Skin epidermis (tissue), 12 donors: Measurements from ENCODE around the gene GIT2.

Experiments used
- H3K27ac ChIP-seq, 21 experiments: fragments of 200-600 bp; sonication (generic) in 11 of 21; one replicate each; pipeline ENCODE4 v1.5.0; 2020; ENCODE audit warnings: mild to moderate bottlenecking in 3 of 21, inconsistent platforms in 2 of 21, moderate library complexity in 2 of 21
- H3K4me3 ChIP-seq, 7 experiments: fragments of 200-600 bp; sonication (generic) in 2 of 7; one replicate each; pipeline ENCODE4 v1.5.0; 2020; ENCODE audit warnings: inconsistent platforms in 2 of 7, mild to moderate bottlenecking in 2 of 7, moderate library complexity in 1 of 7

GIT2 gene

DNA sequence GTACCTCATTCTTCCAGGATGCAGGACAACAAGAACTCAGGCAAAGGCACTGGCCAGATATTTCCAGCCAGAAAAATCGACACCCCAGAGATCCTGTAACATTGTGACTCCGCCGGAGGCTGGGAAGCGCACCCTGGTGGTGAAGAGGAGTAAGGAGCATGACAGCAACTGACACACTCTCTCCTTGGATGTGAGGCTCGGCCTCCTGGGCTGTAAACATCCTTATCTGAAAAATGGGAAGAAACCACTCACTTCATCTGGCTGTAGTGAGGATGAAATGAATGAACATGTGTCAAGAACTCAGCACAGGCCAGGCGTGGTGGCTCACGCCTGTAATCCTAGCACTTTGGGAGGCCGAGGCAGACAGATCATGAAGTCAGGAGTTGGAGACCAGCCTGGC is 68.5 kb downstream of the GIT2 start:
- no peak overlapping the region for H3K4me3 ChIP-seq
- H3K27ac ChIP-seq: no peak overlapping the region

DNA sequence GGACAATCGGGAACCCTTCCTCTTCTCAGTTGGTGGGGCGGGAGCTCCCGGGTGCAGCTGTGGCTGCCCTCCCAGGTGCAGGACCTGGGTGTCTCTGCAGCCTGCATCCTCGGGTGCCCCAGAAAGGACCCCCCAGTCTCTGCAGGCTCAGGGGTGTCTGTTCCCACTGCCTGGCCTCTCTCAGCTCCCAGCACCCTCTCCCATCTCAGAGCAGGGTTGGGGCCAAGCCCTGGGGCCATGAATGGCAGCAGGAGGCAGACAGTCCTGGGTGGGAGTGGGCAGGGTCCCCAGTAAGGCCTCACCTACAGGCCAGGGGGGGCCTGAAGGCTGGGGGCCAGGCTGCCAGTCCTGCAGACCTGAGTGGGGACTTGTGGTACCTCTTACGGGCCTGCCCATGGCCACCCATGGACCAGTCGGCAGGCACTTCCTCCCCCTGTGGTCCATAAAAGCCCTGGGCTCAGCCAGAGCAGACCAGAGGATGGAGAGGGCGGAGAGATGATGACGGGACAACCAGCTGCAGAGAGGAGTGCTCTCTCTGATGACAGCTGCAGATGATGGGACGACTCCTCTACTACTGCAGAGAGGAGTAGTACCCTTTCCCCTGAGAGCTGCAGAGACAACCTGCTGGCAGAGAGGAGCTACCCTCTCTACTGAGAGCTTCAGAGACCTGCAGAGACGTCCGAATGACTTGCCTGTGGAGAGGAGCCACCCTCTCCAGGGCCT is 69.5 kb downstream of the GIT2 start:
- Histone ChIP-seq H3K27ac (no peak overlapping the region), H3K4me3 (no peak overlapping the region)

DNA sequence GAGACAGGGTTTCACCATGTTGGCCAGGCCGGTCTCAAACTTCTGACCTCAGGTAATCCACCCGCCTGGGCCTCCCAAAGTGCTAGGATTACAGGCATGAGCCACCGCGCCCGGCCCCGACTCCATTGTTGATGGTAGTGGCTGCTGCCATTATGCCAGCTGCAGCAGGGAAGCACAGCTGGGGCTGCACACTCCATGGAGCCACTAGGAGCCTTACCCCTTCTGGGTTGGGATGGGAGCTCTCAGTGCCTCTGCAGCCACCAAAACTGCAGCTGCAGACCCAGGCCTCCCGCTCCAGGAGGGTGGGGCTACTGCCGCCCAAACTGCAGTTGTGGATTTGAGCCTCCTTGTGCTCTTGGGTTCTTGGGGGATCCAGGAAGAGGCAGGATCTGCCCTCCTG is 70.2 kb downstream of the GIT2 start:
- Histone ChIP-seq H3K4me3 (no peak overlapping the region), H3K27ac (no peak overlapping the region)

DNA sequence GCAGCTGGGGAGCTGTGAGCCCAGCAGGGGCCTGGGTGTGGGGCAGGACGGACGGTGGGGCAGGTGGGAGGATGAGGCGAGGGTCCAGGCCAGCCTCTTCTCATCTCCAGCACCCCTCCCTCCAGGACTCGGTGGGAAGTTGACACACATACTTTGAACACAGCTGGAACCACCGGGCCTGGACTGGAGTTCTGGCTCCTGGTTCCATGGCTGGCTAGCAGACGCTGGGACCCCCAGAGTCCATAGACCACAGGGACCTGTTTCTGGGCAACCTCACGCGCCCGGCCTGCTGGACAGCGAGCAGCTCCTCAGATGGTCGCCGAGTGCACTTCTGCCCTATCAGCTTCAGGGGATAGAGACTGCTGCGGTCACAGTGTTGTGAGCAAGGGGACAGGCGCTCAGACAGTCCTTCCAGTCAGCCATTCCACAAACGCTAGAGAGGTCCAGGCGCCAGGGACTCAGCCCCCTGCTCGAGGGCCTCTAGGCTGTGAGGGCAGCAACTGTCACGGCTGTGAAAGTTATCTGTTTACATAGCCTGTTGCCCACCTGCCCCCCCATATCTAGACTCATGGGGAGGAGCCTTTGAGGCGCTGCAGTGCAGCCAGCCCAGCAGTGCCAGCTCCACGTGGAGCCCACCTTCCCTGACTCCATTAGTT is 70.9 kb downstream of the GIT2 start:
- H3K27ac ChIP-seq: no peak overlapping the region
- no peak overlapping the region for H3K4me3 ChIP-seq

DNA sequence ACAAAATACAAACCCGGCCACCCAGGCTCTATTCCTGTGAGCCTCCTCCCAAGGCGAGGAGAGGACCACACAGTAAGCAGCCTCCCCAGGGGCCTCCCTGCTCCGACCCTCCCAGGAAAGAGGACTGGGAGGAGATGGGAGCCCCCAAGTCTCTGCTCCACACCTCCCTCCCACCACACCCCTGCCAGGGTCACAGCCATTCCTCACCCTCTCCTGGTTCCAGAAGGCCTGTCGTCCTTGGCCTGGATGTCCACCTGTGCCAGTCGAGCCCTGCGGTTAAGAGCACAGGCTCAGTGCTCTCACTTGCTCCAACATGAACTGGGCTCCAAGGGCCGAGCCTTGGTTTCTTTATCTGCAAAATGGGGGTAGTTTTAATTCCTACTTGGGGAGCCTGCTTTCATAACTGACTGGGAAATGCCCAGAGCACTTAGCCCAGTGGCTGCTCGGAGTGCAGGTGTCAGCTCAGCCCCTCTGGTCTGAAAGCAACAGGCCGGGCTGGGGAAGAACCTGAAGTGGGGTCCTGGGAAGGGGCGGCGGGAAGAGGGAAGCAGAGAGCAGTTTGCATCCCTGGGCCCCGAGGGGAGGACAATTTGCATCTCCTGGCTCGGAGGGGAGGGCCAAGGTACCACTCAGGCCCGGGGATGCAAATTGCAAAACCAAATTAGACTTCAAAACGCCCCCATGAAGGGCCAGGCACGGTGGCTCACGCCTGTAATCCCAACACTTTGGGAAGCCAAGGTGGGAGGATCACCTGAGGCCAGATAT is 72.5 kb downstream of the GIT2 start:
- H3K4me3 ChIP-seq: no peak overlapping the region
- H3K27ac ChIP-seq: no peak overlapping the region

DNA sequence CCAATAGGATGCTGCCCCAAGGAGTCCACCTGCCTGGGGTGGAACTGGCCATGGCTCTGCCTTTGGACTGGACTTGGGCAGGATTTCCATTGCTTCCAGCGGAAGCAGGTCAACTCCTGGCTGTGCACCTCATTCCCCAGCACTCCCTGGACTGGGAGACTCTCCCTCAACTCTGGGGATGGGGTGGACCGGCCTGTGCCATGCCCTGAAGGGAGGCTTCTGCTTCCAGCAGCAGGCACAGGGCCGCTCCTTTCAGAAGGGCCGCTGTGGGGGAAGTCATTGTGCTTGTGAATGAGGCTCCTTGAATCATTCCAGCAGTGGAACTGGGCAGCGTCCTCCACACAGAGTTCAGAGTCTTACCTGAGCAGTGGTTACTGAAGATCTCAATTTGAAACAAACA is 73.1 kb downstream of the GIT2 start:
- Histone ChIP-seq H3K27ac (no peak overlapping the region), H3K4me3 (no peak overlapping the region)

DNA sequence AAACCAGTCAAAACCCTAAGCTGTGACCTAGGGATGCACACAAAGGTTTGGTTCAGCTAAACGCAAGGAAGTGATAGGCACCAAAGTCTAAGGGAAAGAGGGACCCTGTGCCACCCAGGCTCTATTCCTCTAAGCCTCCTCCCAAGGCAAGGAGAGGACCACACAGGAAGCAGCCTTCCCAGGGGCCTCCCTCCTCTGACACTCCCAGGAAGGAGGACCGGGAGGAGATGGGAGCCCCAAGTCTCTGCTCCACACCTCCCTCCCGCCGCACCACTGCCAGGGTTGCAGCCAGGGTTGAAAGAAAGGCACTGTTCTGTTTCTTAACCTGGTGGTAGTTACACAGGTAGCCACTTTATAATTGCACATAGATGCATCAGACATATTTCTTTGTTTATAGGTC is 74.2 kb downstream of the GIT2 start:
- no peak overlapping the region for H3K4me3 ChIP-seq

DNA sequence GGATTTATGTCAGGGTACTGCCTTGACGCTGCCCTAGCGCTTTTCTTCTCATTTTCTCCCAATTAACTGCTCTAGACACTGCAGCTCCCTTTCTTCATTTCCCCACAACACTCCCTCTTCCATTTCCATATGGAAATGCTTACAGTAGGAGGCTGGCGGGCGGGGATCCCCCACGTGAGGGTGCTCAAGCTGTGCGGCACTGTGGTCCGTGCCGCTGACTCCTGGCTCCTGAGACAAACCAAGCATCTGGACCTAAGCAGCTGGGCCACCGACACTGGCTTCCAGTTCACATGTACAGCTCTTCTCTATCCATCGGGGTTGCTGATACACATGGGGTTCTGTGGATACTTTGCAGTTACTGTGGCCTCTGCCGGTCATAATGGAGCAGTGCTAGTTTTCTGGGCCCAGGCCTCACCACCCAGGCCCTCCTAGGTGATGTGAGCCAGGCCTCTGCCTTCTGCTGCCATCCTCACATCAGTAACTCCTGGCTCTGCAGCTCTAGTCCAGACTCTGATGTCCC is 75.8 kb downstream of the GIT2 start:
- H3K4me3 ChIP-seq: no peak overlapping the region
- H3K27ac ChIP-seq: peak overlapping the region in 1 of 21 experiments; percentile 18

More for the DNA sequence above, 74.2 kb downstream of the GIT2 start:
- H3K27ac ChIP-seq: no peak overlapping the region

DNA sequence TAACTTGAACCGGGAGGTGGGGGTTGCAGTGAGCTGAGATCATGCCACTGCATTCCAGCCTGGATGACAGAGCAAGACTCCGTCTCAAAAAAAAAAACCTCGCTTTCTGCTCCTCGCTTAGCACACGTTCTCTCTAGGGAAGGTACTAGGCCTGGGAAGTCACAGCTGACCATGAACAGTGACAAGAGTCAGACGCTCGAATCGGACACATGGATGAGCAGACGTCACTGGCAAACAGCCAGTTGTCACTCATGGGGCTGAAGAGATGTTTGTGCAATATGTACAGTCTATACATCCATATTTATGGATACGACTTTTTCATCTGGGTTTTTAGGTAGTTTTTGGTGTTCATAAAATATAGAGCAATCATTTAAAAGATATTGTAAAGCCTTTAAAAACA is 76.7 kb downstream of the GIT2 start:
- H3K27ac ChIP-seq: no peak overlapping the region
- H3K4me3 ChIP-seq: no peak overlapping the region

DNA sequence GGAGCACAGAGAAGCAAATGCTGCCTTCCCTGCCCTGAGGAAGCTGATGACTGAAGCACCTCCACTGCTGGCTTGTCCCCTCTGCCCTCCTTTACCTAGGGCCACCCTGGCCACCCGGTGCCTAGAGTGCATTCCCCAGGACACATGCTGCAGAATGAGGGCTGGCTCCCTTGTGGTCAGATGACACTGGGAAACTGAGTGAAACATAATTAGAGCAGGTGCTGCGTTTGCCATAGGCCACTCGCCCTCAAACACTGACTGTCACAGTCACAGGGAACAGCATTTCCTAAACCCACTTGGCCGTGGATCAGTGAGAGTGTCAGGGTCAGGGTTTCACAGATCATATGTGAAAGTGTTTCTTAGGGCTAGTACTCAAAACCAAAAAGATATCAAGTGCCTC is 80.1 kb downstream of the GIT2 start:
- Histone ChIP-seq H3K27ac (peak overlapping the region in 4 of 21 experiments; percentile 5 to 38 (median 23)), H3K4me3 (no peak overlapping the region)

DNA sequence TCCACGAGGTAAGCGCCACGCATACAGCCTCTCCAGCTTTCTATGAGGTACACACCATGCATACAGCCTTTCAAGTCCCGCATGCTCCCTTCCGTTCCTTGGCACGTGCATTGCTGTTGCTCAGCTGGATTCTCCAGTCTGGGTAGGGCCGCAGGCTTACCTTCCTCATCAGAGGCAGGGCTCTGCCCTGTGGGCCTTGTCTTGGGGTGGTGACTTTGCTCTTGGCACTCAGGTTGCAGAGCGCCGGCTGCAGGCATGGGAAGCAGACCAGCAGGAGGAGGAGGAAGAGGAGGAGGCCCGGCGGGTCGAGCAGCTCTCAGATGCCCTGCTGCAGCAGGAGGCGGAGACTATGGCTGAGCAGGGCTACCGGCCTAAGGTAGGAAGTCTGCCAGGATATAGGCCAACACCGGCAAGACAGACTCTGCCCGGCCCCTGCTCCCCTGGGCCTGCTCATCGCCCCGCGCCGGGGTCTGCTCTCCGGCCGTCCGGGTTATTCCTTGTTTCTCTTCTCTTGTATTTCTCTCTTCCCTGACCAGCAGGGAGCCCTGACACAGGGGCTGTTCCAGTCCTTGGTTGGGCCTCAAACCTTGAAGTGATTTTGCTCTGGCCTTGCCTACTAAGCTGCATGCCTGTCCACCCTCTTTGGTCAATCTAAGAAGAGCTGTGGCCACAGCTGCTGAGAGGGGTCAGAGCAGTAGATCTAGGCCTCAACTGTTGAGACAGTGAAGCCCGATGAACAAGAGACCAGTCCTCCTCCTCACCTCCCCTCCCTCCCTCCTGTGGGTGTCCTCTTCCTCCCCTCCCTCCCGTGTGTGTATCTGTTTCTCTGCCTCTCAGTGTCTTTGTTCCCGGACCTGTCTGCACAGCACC is 80.8 kb downstream of the GIT2 start:
- peak overlapping the region in 5 of 21 experiments; percentile 5 to 38 (median 20) for H3K27ac ChIP-seq
- H3K4me3 ChIP-seq: no peak overlapping the region

DNA sequence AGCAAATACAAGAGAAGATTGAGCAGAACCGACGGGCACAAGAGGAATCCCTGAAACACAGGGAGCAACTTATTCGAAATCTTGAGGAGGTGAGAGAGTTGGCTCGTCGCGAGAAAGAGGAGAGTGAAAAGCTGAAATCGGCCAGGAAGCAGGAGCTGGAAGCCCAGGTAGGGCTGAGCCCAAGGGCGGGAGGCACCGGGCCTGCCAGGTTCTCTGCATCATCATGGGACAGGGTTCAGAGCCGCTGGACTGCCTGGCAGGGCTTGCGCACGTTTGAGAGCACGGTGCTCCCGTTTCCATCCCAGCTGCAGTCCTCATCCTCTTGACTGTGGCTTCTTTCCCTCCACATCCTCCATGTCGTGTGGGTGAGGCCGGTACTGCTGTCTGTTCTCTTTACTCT is 81.7 kb downstream of the GIT2 start:
- H3K4me3 ChIP-seq: no peak overlapping the region
- no peak overlapping the region for H3K27ac ChIP-seq

DNA sequence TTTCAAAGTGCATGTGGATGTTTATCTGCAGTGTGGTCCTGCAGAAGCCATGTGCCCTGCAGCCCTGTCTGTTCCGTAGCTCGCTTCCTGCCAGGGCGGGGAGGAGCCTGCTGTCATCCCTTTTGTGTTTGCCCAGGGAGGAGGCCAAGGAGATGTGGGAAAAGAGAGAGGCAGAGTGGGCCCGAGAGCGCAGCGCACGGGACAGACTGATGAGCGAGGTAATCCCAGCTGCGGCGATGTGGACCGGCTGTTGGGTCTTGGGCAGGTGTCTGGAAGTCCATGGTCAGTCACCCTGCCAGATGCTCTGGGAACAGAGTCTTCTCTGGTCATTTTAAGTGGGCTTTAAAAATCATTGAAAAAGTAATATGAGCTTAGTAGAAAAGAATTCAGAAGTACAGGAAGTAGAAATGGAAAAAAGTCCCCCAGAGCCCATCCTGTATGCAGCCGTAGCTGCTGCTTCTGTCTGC is 83.3 kb downstream of the GIT2 start:
- H3K27ac ChIP-seq: no peak overlapping the region
- H3K4me3 ChIP-seq: no peak overlapping the region

DNA sequence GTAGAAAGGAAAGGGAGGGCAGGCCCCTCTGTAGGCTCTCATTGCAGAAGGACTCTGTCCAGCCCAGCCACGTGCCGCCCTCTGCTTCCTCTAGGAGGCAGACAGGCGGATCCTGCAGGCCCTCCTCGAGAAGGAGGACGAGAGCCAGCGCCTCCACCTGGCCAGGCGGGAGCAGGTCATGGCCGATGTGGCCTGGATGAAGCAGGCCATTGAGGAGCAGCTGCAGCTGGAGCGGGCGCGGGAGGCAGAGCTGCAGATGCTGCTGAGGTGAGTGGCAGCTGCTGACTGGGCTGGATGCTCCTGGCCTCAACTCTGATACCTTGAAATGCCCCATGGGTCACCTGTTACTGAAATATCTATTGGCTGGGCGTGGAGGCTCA is 85.2 kb downstream of the GIT2 start:
- H3K27ac ChIP-seq: no peak overlapping the region
- H3K4me3 ChIP-seq: no peak overlapping the region

DNA sequence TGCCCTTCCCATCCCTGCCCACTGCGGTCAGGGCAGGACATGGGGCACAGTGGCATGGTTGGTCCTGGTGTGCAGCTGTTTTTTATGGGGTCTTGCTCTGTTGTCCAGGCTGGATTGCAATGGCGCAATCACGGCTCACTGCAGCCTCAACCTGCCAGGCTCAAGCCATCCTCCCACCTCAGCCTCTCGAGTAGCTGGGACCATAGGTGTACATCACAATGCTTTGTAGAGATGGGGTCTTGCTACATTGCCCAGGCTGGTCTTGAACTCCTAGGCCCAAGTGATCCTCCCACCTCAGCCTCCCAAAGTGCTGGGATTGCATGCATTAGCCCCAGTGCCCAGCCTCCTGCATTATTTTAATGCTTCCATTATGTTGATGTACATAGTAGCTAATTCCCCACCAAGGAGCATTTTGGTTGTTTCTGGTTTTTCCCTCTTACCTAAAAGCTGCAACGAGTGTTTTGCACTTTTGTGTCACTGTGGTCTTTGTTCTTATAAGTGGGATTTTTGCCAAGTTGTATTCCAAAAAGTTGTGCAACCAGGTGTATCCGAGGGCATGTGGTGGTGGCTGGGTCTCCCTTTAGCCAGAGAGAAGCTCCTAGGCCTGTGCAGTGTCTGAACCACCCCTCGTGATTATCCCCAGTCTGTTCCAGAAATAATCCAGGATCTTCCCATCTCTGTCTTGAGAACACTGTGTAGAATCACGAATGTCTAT is 85.8 kb downstream of the GIT2 start:
- Histone ChIP-seq H3K27ac (no peak overlapping the region), H3K4me3 (no peak overlapping the region)

DNA sequence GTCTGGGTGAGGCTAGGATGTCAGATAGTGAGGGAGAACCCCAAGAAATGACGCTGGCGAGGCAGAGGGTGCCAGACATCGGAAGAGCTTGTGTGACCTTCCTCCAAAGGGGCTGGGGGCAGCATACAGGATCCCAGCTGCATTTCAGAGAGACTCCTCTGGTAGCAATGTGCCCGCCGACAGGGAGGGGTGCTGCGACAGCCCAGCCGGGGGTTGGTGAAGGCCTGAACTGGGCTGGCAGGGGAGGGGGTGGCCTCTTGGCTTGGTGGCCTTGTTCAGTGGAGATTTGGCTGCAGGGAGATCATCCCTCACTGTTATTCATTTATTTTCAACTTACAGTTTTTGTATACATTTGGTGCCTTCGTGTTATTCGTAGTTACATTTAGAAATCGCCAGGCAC is 90.9 kb downstream of the GIT2 start:
- H3K27ac ChIP-seq: no peak overlapping the region
- H3K4me3 ChIP-seq: no peak overlapping the region

DNA sequence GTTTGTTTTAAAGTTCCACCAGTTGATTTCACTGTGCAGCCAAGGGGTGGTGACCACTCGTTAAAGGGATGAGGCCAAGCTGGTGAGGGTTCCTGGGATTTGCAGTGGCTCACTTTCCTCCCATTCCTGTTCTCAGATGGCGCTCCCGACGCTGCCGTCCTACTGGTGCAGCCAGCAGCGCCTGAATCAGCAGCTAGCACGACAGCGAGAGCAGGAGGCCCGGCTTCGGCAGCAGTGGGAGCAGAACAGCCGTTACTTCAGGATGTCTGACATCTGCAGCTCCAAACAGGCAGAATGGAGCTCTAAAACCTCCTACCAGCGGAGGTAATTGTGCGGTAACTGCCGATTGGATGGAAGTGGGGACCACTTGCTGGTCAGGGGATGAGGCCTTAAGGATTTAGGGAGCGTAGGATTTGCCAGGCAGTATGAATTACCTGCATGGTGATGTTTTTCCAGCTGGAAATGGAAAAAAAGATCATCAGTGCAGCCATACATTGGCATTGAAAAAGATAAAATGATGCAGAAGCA is 93.2 kb downstream of the GIT2 start:
- Histone ChIP-seq H3K4me3 (no peak overlapping the region), H3K27ac (no peak overlapping the region)

DNA sequence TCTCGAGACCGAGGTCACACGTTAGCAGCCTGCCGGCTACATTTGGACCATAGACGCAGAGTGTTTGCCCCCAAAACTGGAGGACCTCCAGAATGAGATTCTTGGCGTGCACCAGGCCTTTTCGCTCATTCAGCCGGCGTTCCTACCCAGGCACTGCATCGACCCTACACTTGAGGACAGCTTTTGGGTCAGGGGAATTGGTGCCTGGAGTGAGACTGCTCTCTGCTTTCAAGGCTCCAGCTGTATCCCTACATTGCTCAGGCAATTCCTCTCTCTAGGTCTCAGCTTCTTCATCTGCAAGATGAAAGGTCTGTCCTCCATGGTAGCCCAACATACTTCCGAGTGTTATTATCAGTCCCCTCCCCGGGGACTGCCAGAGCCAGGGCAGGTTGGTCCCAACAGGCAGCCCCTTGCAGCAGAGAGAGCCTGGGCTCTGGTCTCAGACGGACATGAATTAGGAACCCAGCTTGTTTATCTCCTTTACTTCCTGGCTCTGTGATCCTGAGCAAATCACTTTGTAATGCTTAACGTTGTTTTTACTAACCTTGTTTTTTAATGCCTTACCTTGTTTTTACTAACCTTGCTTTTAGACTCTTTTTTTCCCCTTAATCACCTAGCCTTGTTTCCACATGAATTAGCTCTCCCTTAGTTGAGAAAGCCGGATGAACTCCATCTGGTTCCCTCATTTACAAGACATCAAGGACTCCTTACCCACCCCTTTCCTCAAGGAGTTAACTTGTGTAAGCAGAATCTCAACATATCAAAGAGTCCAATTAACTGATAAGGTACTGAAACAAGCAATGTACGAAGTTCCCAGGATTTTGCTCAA is 95.2 kb downstream of the GIT2 start:
- H3K4me3 ChIP-seq: peak overlapping the region; percentile 51 to 83 (median 75)

More for the DNA sequence above, 95.2 kb downstream of the GIT2 start:
- peak overlapping the region; percentile 42 to 95 (median 89) for H3K27ac ChIP-seq
